Measurements from ENCODE around the gene TMC6. TPM values are rescaled to one million over a fixed set of nuclear protein-coding genes. Genes with fewer than 3 reads are reported as not detected.
A peak's percentile ranks its signal among the peaks of the same experiment; 100 is the strongest.

Gene TMC6
- 100 to 1,000 TPM; 149 to 152 TPM for total RNA-seq
- polyA plus RNA-seq (ENCODE audit: insufficient read length in 6 of 6) = 10 to 100 TPM; 31.4 to 57.5 (median 38.7) TPM
- long read RNA-seq, donor 1, full-length matches to known transcripts = 3 of 3 reads
- long read RNA-seq, donor 1, partial matches to known transcripts = 0 of 3 reads
- long read RNA-seq, donor 1, other reads (novel, unspliced or antisense) = 0 of 3 reads
- long read RNA-seq, donor 2, full-length matches to known transcripts = 4 of 4 reads
- long read RNA-seq, donor 2, partial matches to known transcripts = 0 of 4 reads
- long read RNA-seq, donor 2, other reads (novel, unspliced or antisense) = 0 of 4 reads
- long read RNA-seq, donor 3 = 0 reads
- long read RNA-seq, donor 4, full-length matches to known transcripts = 6 of 27 reads
- long read RNA-seq, donor 4, partial matches to known transcripts = 8 of 27 reads
- long read RNA-seq, donor 4, other reads (novel, unspliced or antisense) = 13 of 27 reads
- long read RNA-seq, donor 5, full-length matches to known transcripts = 4 of 4 reads
- long read RNA-seq, donor 5, partial matches to known transcripts = 0 of 4 reads
- long read RNA-seq, donor 5, other reads (novel, unspliced or antisense) = 0 of 4 reads
- long read RNA-seq, donor 6, partial matches to known transcripts = 0 of 1 reads
- long read RNA-seq, donor 6, other reads (novel, unspliced or antisense) = 0 of 1 reads
- long read RNA-seq, donor 7, full-length matches to known transcripts = 2 of 2 reads
- long read RNA-seq, donor 7, partial matches to known transcripts = 0 of 2 reads
- long read RNA-seq, donor 7, other reads (novel, unspliced or antisense) = 0 of 2 reads
- long read RNA-seq, donor 8, partial matches to known transcripts = 0 of 2 reads
- long read RNA-seq, donor 8, other reads (novel, unspliced or antisense) = 0 of 2 reads
- long read RNA-seq, donor 9 = 0 reads
- long read RNA-seq, donor 10, full-length matches to known transcripts = 3 of 18 reads
- long read RNA-seq, donor 10, partial matches to known transcripts = 5 of 18 reads
- long read RNA-seq, donor 10, other reads (novel, unspliced or antisense) = 10 of 18 reads
- long read RNA-seq, donor 11 = 0 reads
- long read RNA-seq, donor 12, full-length matches to known transcripts = 4 of 4 reads
- long read RNA-seq, donor 12, partial matches to known transcripts = 0 of 4 reads
- long read RNA-seq, donor 12, other reads (novel, unspliced or antisense) = 0 of 4 reads

GRCh38 chr17:78128551-78129350, at the start of gene TMC6:
TSS of gene TMC6 (minus strand) at chr17:78128755. CDS start at chr17:78126832, 1,923 bp downstream.
- peaks cover 30 to 95% of the 10 kb centered on the region in 2 donors for H3K4me1 ChIP-seq
- H3K36me3 ChIP-seq = peaks cover 0 to 29% of the 10 kb centered on the region in 2 donors
- peak in 3 of 4 donors; percentile 72 to 91 (median 83) for DNase-seq
- intact Hi-C loops (cut with DNase I) = no loop called here
- H3K4me3 ChIP-seq = peak within 1 kb of the TSS; percentile 60 to 94
- H3K9me3 ChIP-seq = no peaks in the 10 kb centered on the region
- peak; percentile 78 for ATAC-seq
- H3K27ac ChIP-seq = peak within 1 kb of the TSS; percentile 90 to 93
- H3K27me3 ChIP-seq = peaks cover 0 to 12% of the 10 kb centered on the region in 2 donors
- no peak for TF ChIP-seq CTCF (IDR thresholded peaks at IDR 0.05)

GRCh38 chr17:78176548-78177025, 48.0 kb upstream of the TMC6 start:
- Histone ChIP-seq H3K36me3 (peaks cover 0 to 20% of the 10 kb centered on the region in 2 donors), H3K9me3 (no peaks in the 10 kb centered on the region), H3K27ac (peak overlapping the region in 1 of 2 donors; percentile 92), H3K27me3 (no peaks in the 10 kb centered on the region), H3K4me1 (peaks cover 41 to 82% of the 10 kb centered on the region in 2 donors), H3K4me3 (no peak overlapping the region)
- intact Hi-C loops (cut with DNase I) = no loop called here
- peak; percentile 44 for ATAC-seq
- DNase-seq = peak in 3 of 4 donors; percentile 67 to 97 (median 79)
- peak; percentile 82 to 94 for TF ChIP-seq CTCF (IDR thresholded peaks at IDR 0.05)

GRCh38 chr17:78175643-78175981, 47.1 kb upstream of the TMC6 start:
- ATAC-seq (no peak), DNase-seq (no peak)
- H3K4me3 ChIP-seq = no peak overlapping the region
- H3K36me3 ChIP-seq = peaks cover 0 to 30% of the 10 kb centered on the region in 2 donors
- peaks cover 41 to 89% of the 10 kb centered on the region in 2 donors for H3K4me1 ChIP-seq
- TF ChIP-seq CTCF (IDR thresholded peaks at IDR 0.05) = no peak
- intact Hi-C loops (cut with DNase I) = no loop called here
- no peaks in the 10 kb centered on the region for H3K27me3 ChIP-seq
- peak overlapping the region; percentile 88 to 92 for H3K27ac ChIP-seq
- no peaks in the 10 kb centered on the region for H3K9me3 ChIP-seq

GRCh38 chr17:78174870-78175642, 46.5 kb upstream of the TMC6 start:
- H3K27me3 ChIP-seq = no peaks in the 10 kb centered on the region
- peaks cover 41 to 89% of the 10 kb centered on the region in 2 donors for H3K4me1 ChIP-seq
- H3K27ac ChIP-seq = peak overlapping the region; percentile 88 to 92
- ATAC-seq = peak; percentile 46
- DNase-seq = no peak
- H3K36me3 ChIP-seq = peaks cover 0 to 31% of the 10 kb centered on the region in 2 donors
- no peak for TF ChIP-seq CTCF (IDR thresholded peaks at IDR 0.05)
- peak overlapping the region in 1 of 2 donors; percentile 2 for H3K4me3 ChIP-seq
- H3K9me3 ChIP-seq = no peaks in the 10 kb centered on the region
- intact Hi-C loops (cut with DNase I) = no loop called here

Measured in left lung (tissue), 14 donors.